ENCODE data around the gene GGTA1. TPM values are rescaled to one million over a fixed set of nuclear protein-coding genes. Genes with fewer than 3 reads are reported as not detected.

GGTA1 gene
- total and polyA plus RNA-seq, 2 donors (not counting 1 experiment from before 2014, with no cell fraction given) = not detected

DNA sequence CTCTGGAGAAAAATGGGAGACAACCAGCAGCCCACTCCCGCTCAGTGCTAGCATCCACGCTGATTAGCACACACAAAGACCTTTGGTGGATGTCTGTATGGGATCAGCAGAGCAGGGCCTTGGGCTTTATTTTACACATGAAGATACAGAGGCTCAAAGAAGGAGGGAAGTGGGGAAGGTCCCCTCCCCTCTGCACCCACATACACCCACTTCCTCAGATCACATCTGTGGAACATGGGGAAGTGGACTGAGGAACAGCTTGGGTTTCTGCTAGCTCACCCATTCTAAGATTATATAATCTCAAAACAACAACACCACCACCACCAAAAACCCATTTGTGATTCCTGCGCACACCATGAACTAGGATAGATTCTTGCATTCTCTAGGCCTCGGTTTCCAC, 14.0 kb downstream of the GGTA1 start:
- Histone ChIP-seq H2AFZ (ENCODE audit: low read length) (no peak overlapping the region), H3K79me2 (ENCODE audit: control insufficient read depth, insufficient read depth, low read length) (no peaks in the 10 kb centered on the region), H3K4me2 (ENCODE audit: extremely low read depth, insufficient read depth, low read length) (no peak overlapping the region), H3K4me3 (replicated peaks in 1 of 4; ENCODE audit: control extremely low read depth in 1 of 4, insufficient read depth in 1 of 4, low read depth in 3 of 4, low read length in 4 of 4) (no peak overlapping the region), H3K27ac (ENCODE audit: insufficient read depth, low read length) (no peak overlapping the region), H4K20me1 (ENCODE audit: control insufficient read depth, extremely low read depth, insufficient read depth, low read length) (no peaks in the 10 kb centered on the region), H3K27me3 (ENCODE audit: control insufficient read depth, insufficient read depth, low read length) (peaks cover 2% of the 10 kb centered on the region), H3K4me1 (ENCODE audit: control insufficient read depth, extremely low read depth, insufficient read depth, low read length) (no peaks in the 10 kb centered on the region), H3K36me3 (ENCODE audit: control insufficient read depth, insufficient read depth, low read length) (no peaks in the 10 kb centered on the region), H3K9ac (ENCODE audit: insufficient read depth, low read length) (no peak overlapping the region), H3K9me3 (ENCODE audit: control insufficient read depth, insufficient read depth, low read depth, low read length) (no peaks in the 10 kb centered on the region)
- no peak for DNase-seq (ENCODE audit: low read depth in 2 of 2)
- TF ChIP-seq, protein P1, sequence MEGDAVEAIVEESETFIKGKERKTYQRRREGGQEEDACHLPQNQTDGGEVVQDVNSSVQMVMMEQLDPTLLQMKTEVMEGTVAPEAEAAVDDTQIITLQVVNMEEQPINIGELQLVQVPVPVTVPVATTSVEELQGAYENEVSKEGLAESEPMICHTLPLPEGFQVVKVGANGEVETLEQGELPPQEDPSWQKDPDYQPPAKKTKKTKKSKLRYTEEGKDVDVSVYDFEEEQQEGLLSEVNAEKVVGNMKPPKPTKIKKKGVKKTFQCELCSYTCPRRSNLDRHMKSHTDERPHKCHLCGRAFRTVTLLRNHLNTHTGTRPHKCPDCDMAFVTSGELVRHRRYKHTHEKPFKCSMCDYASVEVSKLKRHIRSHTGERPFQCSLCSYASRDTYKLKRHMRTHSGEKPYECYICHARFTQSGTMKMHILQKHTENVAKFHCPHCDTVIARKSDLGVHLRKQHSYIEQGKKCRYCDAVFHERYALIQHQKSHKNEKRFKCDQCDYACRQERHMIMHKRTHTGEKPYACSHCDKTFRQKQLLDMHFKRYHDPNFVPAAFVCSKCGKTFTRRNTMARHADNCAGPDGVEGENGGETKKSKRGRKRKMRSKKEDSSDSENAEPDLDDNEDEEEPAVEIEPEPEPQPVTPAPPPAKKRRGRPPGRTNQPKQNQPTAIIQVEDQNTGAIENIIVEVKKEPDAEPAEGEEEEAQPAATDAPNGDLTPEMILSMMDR (conservative IDR thresholded peaks at IDR 0.05 in 1 of 2, IDR thresholded peaks at IDR 0.05 in 1 of 2; ENCODE audit: low read depth in 1 of 2, low read length in 2 of 2) = no peak
- no peak for TF ChIP-seq EZH2 (IDR thresholded peaks at IDR 0.05; ENCODE audit: low read length, missing control alignments)

- TF ChIP-seq EZH2 (IDR thresholded peaks at IDR 0.05; ENCODE audit: low read length, missing control alignments) = no peak
- TF ChIP-seq, protein P1 (conservative IDR thresholded peaks at IDR 0.05 in 1 of 2, IDR thresholded peaks at IDR 0.05 in 1 of 2; ENCODE audit: low read depth in 1 of 2, low read length in 2 of 2) = no peak
- no peak for DNase-seq (ENCODE audit: low read depth in 2 of 2)
- H3K4me1 ChIP-seq (ENCODE audit: control insufficient read depth, extremely low read depth, insufficient read depth, low read length) = no peaks in the 10 kb centered on the region
- no peaks in the 10 kb centered on the region for H3K79me2 ChIP-seq (ENCODE audit: control insufficient read depth, insufficient read depth, low read length)
- H3K27ac ChIP-seq (ENCODE audit: insufficient read depth, low read length) = no peak overlapping the region
- no peaks in the 10 kb centered on the region for H3K36me3 ChIP-seq (ENCODE audit: control insufficient read depth, insufficient read depth, low read length)
- H3K27me3 ChIP-seq (ENCODE audit: control insufficient read depth, insufficient read depth, low read length) = no peaks in the 10 kb centered on the region
- no peaks in the 10 kb centered on the region for H4K20me1 ChIP-seq (ENCODE audit: control insufficient read depth, extremely low read depth, insufficient read depth, low read length)
- H2AFZ ChIP-seq (ENCODE audit: low read length) = no peak overlapping the region
- H3K4me2 ChIP-seq (ENCODE audit: extremely low read depth, insufficient read depth, low read length) = no peak overlapping the region
- H3K9ac ChIP-seq (ENCODE audit: insufficient read depth, low read length) = no peak overlapping the region
- no peak overlapping the region for H3K4me3 ChIP-seq (replicated peaks in 1 of 4; ENCODE audit: control extremely low read depth in 1 of 4, insufficient read depth in 1 of 4, low read depth in 3 of 4, low read length in 4 of 4)
- H3K9me3 ChIP-seq (ENCODE audit: control insufficient read depth, insufficient read depth, low read depth, low read length) = no peaks in the 10 kb centered on the region
These were observed 14.8 kb downstream of the GGTA1 start for GRCh38 chr9:121484651-121485446.

DNA sequence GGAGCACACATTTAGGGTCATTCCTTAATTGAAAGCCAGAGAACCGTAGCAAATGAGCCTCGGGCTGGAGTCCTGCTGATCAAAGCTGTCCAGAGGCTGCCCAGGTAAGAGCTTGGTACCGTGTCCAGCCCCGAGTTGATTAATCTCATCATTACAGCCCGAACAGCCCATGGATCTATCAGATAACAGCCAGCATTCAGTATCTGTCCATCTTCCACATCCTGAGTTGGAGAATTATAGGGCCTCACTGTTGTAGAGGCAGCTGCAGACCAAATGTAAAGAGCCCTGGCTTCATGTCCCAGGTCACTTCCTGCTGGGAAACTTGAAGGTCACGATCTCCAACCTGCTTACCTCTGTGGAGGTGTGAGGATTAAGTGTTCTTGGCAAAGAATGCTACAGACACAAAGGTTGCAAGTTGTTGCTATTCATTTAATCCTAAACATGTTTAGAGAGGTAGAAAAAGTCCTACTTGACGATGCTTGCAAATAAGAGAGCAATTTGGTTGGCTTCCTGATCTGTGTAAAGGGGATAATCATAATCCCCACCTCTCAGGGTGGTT, 16.1 kb downstream of the GGTA1 start:
- TF ChIP-seq EZH2 (IDR thresholded peaks at IDR 0.05; ENCODE audit: low read length, missing control alignments) = no peak
- TF ChIP-seq, protein P1 (conservative IDR thresholded peaks at IDR 0.05 in 1 of 2, IDR thresholded peaks at IDR 0.05 in 1 of 2; ENCODE audit: low read depth in 1 of 2, low read length in 2 of 2) = no peak
- Histone ChIP-seq H3K4me1 (ENCODE audit: control insufficient read depth, extremely low read depth, insufficient read depth, low read length) (no peaks in the 10 kb centered on the region), H3K79me2 (ENCODE audit: control insufficient read depth, insufficient read depth, low read length) (no peaks in the 10 kb centered on the region), H3K27me3 (ENCODE audit: control insufficient read depth, insufficient read depth, low read length) (no peaks in the 10 kb centered on the region), H3K4me2 (ENCODE audit: extremely low read depth, insufficient read depth, low read length) (no peak overlapping the region), H3K9me3 (ENCODE audit: control insufficient read depth, insufficient read depth, low read depth, low read length) (no peaks in the 10 kb centered on the region), H3K27ac (ENCODE audit: insufficient read depth, low read length) (no peak overlapping the region), H3K36me3 (ENCODE audit: control insufficient read depth, insufficient read depth, low read length) (no peaks in the 10 kb centered on the region), H2AFZ (ENCODE audit: low read length) (no peak overlapping the region), H4K20me1 (ENCODE audit: control insufficient read depth, extremely low read depth, insufficient read depth, low read length) (no peaks in the 10 kb centered on the region), H3K9ac (ENCODE audit: insufficient read depth, low read length) (no peak overlapping the region), H3K4me3 (replicated peaks in 1 of 4; ENCODE audit: control extremely low read depth in 1 of 4, insufficient read depth in 1 of 4, low read depth in 3 of 4, low read length in 4 of 4) (no peak overlapping the region)
- no peak for DNase-seq (ENCODE audit: low read depth in 2 of 2)

All from fibroblast of lung (primary cell).